ENCODE results near the gene HTR4.
"Not testable (repeated sequence)": the region's sequence is repeated elsewhere in the genome, so short reads cannot be mapped to it uniquely, and the experiment has no call there.

HTR4 gene

DNA sequence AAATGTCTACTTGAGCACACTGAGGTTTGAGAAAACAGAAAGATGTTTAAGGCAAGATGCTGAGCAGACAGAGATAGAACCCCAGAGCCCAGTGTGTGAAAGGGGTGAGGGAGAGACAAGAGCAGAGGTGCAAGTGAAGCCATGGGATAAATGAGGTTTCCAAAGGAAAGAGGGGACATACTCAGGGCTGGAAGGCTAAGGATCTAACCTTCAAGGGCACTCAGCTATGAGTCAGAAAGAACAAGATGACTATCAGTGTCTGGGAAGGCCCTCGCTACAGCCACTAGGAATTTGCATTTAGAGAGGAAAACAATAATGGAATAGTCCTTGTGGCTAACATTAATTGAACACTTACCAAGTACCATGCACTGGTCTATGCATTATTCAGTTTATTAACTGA, 113.7 kb downstream of the HTR4 start:
- peaks cover 1% of the 10 kb centered on the region for H3K36me3 Mint-ChIP-seq (ENCODE audit: insufficient read depth)
- no peaks in the 10 kb centered on the region for H3K9me3 Mint-ChIP-seq
- no peaks in the 10 kb centered on the region for H3K4me1 Mint-ChIP-seq
- H3K27me3 Mint-ChIP-seq = peaks cover 58% of the 10 kb centered on the region
- no peak for ATAC-seq (replicated peaks; ENCODE audit: extremely low read depth, poor library complexity, severe bottlenecking)
- H3K27ac Mint-ChIP-seq (ENCODE audit: low read depth) = no peak overlapping the region
- no peak for DNase-seq (ENCODE audit: low spot score in 2 of 2)
- no peak overlapping the region for H3K4me3 Mint-ChIP-seq

DNA sequence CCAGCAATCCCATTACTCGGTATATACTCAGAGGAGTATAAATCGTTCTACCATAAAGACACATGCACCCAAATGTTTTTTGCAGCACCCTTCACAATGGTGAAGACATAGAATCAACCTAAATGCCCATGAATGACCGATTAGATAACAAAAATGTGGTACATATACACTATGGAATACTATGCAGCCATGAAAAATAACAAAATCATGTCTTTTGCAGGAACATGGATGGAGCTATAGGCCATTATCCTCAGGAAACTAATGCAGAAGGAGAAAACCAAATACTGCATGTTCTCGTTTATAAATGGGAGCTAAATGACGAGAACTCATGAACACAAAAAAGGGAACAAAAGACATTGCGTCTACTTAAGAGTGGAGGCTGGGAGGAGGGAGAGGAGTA, 114.5 kb downstream of the HTR4 start:
- Mint-ChIP-seq H3K4me1 (no peaks in the 10 kb centered on the region), H3K27me3 (peaks cover 66% of the 10 kb centered on the region), H3K9me3 (no peaks in the 10 kb centered on the region)

GRCh38 chr5:148535190-148535589, 119.1 kb downstream of the HTR4 start:
- ATAC-seq (replicated peaks; ENCODE audit: extremely low read depth, poor library complexity, severe bottlenecking) (no peak), DNase-seq (ENCODE audit: low spot score in 2 of 2) (no peak)
- Mint-ChIP-seq H3K9me3 (no peaks in the 10 kb centered on the region), H3K4me3 (no peak overlapping the region), H3K4me1 (no peaks in the 10 kb centered on the region), H3K36me3 (ENCODE audit: insufficient read depth) (peaks cover 1% of the 10 kb centered on the region), H3K27ac (ENCODE audit: low read depth) (no peak overlapping the region), H3K27me3 (peaks cover 83% of the 10 kb centered on the region)

More for the DNA sequence above, 114.5 kb downstream of the HTR4 start:
- H3K4me3 Mint-ChIP-seq = no peak overlapping the region
- no peak for DNase-seq (ENCODE audit: low spot score in 2 of 2)
- H3K36me3 Mint-ChIP-seq (ENCODE audit: insufficient read depth) = peaks cover 1% of the 10 kb centered on the region
- no peak for ATAC-seq (replicated peaks; ENCODE audit: extremely low read depth, poor library complexity, severe bottlenecking)
- H3K27ac Mint-ChIP-seq (ENCODE audit: low read depth) = no peak overlapping the region

DNA sequence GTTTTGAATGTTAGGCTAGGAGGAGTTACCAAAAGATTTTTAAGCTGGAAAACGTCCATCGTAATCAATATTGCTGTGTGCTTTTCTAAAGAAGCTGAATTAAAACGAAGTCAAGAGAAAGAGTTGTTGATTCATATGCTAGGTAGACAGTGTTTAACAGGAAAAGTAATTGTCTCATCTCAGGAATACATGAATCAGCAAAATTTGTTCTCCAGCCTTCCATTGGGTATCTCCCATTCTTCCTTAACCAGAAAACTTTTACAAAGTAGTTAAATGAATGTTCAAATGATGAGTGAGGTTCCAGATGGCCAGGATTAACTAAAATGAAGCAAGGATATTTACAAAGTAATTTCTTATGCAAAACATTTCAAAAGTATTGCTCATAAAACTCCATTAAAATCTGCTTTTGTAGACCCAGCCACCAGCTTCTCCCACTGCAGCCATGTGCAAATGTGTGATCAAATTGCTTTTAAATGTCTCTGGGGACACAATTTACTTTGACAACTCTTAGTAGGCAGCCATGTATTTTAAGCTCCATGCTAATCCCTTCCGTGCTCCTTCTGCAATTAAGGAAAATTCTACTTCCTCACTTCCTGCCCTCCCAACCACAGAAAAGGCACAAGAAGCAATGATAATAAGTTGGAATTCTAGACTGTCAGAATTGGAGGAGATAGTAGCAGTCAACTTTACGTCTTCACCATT, 121.2 kb downstream of the HTR4 start:
- no peak for DNase-seq (ENCODE audit: low spot score in 2 of 2)
- H3K9me3 Mint-ChIP-seq = peaks cover 9% of the 10 kb centered on the region
- H3K27me3 Mint-ChIP-seq = peaks cover 84% of the 10 kb centered on the region

GRCh38 chr5:148529450-148529849, 124.9 kb downstream of the HTR4 start:
- H3K4me3 Mint-ChIP-seq; H3K36me3 Mint-ChIP-seq (ENCODE audit: insufficient read depth); H3K27ac Mint-ChIP-seq (ENCODE audit: low read depth); H3K9me3 Mint-ChIP-seq; ATAC-seq (replicated peaks; ENCODE audit: extremely low read depth, poor library complexity, severe bottlenecking); H3K4me1 Mint-ChIP-seq; DNase-seq (ENCODE audit: low spot score in 2 of 2): not testable (repeated sequence)
- peaks cover 67% of the 10 kb centered on the region for H3K27me3 Mint-ChIP-seq

More for the DNA sequence above, 121.2 kb downstream of the HTR4 start:
- Mint-ChIP-seq H3K4me3 (no peak overlapping the region), H3K27ac (ENCODE audit: low read depth) (no peak overlapping the region), H3K36me3 (ENCODE audit: insufficient read depth) (peaks cover 1% of the 10 kb centered on the region), H3K4me1 (no peaks in the 10 kb centered on the region)
- no peak for ATAC-seq (replicated peaks; ENCODE audit: extremely low read depth, poor library complexity, severe bottlenecking)

GRCh38 chr5:148524721-148525120, 129.6 kb downstream of the HTR4 start:
- peaks cover 60% of the 10 kb centered on the region for H3K27me3 Mint-ChIP-seq

GRCh38 chr5:148523139-148523538, 131.2 kb downstream of the HTR4 start:
- H3K9me3 Mint-ChIP-seq = no peaks in the 10 kb centered on the region
- no peaks in the 10 kb centered on the region for H3K4me1 Mint-ChIP-seq
- ATAC-seq (replicated peaks; ENCODE audit: extremely low read depth, poor library complexity, severe bottlenecking) = no peak
- no peak for DNase-seq (ENCODE audit: low spot score in 2 of 2)
- H3K36me3 Mint-ChIP-seq (ENCODE audit: insufficient read depth) = no peaks in the 10 kb centered on the region
- peaks cover 62% of the 10 kb centered on the region for H3K27me3 Mint-ChIP-seq
- no peak overlapping the region for H3K27ac Mint-ChIP-seq (ENCODE audit: low read depth)
- no peak overlapping the region for H3K4me3 Mint-ChIP-seq

More at GRCh38 chr5:148524721-148525120, 129.6 kb downstream of the HTR4 start:
- no peak overlapping the region for H3K4me3 Mint-ChIP-seq
- H3K4me1 Mint-ChIP-seq = no peaks in the 10 kb centered on the region
- no peak overlapping the region for H3K27ac Mint-ChIP-seq (ENCODE audit: low read depth)
- H3K9me3 Mint-ChIP-seq = peaks cover 6% of the 10 kb centered on the region
- ATAC-seq (replicated peaks; ENCODE audit: extremely low read depth, poor library complexity, severe bottlenecking) = no peak
- H3K36me3 Mint-ChIP-seq (ENCODE audit: insufficient read depth) = no peaks in the 10 kb centered on the region
- DNase-seq (ENCODE audit: low spot score in 2 of 2) = no peak

DNA sequence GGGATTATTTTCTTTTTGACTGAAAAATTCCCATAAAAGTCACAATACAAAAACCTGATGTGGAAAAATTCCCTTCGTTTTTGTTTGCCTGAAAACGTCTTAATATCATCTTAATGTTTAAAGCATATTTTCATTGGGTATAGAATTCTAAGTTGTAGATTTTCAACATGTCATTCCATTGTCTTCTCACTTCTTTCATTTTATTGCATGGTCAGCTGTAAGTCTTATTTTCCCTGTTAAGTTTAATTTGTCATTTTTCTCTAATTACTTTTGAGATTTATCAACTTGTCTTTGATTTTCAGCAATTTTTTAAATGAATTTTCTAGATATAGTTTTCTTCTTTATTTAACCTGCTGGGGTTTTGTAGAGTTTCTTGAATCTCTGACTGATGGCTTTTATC, 138.9 kb downstream of the HTR4 start:
- no peak for DNase-seq (ENCODE audit: low spot score in 2 of 2)
- Mint-ChIP-seq H3K4me3 (no peak overlapping the region), H3K4me1 (no peaks in the 10 kb centered on the region), H3K36me3 (ENCODE audit: insufficient read depth) (no peaks in the 10 kb centered on the region), H3K27ac (ENCODE audit: low read depth) (no peak overlapping the region), H3K9me3 (no peaks in the 10 kb centered on the region), H3K27me3 (peaks cover 17% of the 10 kb centered on the region)
- ATAC-seq (replicated peaks; ENCODE audit: extremely low read depth, poor library complexity, severe bottlenecking) = no peak

DNA sequence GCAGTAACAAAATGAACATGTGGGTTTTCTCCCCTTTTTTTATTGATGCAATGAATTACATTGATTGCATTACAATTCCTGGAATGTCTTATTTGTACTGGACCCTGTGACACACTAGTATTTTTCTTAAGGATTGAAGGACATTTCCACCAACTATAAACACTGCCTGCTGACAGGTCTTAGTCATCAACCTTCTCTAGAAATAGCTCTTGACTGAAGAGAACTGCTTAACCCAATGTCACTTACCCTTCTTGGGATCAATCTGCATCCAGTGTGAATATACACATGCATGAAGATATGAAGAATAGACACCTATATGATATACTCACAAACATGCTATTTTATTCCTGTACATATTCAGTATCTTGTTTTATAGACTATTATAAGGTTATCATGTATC, 140.0 kb downstream of the HTR4 start:
- Mint-ChIP-seq H3K9me3 (no peaks in the 10 kb centered on the region), H3K4me3 (no peak overlapping the region), H3K27me3 (peaks cover 17% of the 10 kb centered on the region), H3K36me3 (ENCODE audit: insufficient read depth) (no peaks in the 10 kb centered on the region), H3K27ac (ENCODE audit: low read depth) (no peak overlapping the region), H3K4me1 (no peaks in the 10 kb centered on the region)
- ATAC-seq (replicated peaks; ENCODE audit: extremely low read depth, poor library complexity, severe bottlenecking) (no peak), DNase-seq (ENCODE audit: low spot score in 2 of 2) (no peak)

- Mint-ChIP-seq H3K27me3 (peaks cover 10% of the 10 kb centered on the region), H3K4me3 (no peak overlapping the region), H3K36me3 (ENCODE audit: insufficient read depth) (no peaks in the 10 kb centered on the region), H3K4me1 (no peaks in the 10 kb centered on the region), H3K27ac (ENCODE audit: low read depth) (no peak overlapping the region), H3K9me3 (no peaks in the 10 kb centered on the region)
- ATAC-seq (replicated peaks; ENCODE audit: extremely low read depth, poor library complexity, severe bottlenecking) (no peak), DNase-seq (ENCODE audit: low spot score in 2 of 2) (no peak)
These were observed 141.8 kb downstream of the HTR4 start for GRCh38 chr5:148512498-148512897.

DNA sequence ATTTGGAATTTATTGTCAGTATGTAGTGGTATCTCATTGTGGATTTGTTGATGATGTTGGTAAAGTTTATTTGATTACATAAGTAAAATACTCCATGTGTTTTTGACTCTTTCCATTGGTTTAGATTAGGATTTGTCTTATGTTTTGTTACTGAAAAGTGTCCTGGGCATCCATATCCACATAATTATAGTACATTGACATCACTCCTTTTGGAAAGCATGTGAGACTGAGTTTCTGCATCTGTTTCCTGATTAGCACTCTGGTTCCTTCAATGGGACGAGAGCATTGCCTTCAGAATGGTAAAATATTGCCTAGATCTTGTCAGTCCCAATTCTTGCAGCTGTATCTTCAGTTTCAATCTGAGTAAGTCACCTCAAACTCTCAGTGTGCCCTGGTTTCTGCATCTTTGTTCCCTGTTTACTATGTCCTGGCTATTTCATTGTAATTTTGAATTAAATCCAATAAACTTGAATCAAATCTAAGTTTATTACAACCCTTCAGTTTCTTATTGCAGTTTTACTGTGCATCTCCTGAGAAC, 142.4 kb downstream of the HTR4 start:
- H3K9me3 Mint-ChIP-seq = no peaks in the 10 kb centered on the region
- no peak for ATAC-seq (replicated peaks; ENCODE audit: extremely low read depth, poor library complexity, severe bottlenecking)
- no peak for DNase-seq (ENCODE audit: low spot score in 2 of 2)
- H3K4me1 Mint-ChIP-seq = no peaks in the 10 kb centered on the region
- no peak overlapping the region for H3K27ac Mint-ChIP-seq (ENCODE audit: low read depth)
- no peak overlapping the region for H3K4me3 Mint-ChIP-seq
- no peaks in the 10 kb centered on the region for H3K36me3 Mint-ChIP-seq (ENCODE audit: insufficient read depth)
- H3K27me3 Mint-ChIP-seq = peaks cover 8% of the 10 kb centered on the region

- Mint-ChIP-seq H3K27ac (ENCODE audit: low read depth) (no peak overlapping the region), H3K9me3 (no peaks in the 10 kb centered on the region), H3K4me1 (no peaks in the 10 kb centered on the region), H3K27me3 (peaks cover 8% of the 10 kb centered on the region), H3K36me3 (ENCODE audit: insufficient read depth) (no peaks in the 10 kb centered on the region), H3K4me3 (no peak overlapping the region)
- ATAC-seq (replicated peaks; ENCODE audit: extremely low read depth, poor library complexity, severe bottlenecking) (no peak), DNase-seq (ENCODE audit: low spot score in 2 of 2) (no peak)
These were observed 144.4 kb downstream of the HTR4 start for GRCh38 chr5:148509893-148510292.

- DNase-seq (ENCODE audit: low spot score in 2 of 2) (no peak), ATAC-seq (replicated peaks; ENCODE audit: extremely low read depth, poor library complexity, severe bottlenecking) (no peak)
- no peaks in the 10 kb centered on the region for H3K4me1 Mint-ChIP-seq
These were observed 146.7 kb downstream of the HTR4 start for GRCh38 chr5:148507648-148508047.

More at GRCh38 chr5:148507648-148508047, 146.7 kb downstream of the HTR4 start:
- peaks cover 30% of the 10 kb centered on the region for H3K27me3 Mint-ChIP-seq
- no peaks in the 10 kb centered on the region for H3K9me3 Mint-ChIP-seq
- H3K36me3 Mint-ChIP-seq (ENCODE audit: insufficient read depth) = no peaks in the 10 kb centered on the region
- H3K27ac Mint-ChIP-seq (ENCODE audit: low read depth) = no peak overlapping the region
- H3K4me3 Mint-ChIP-seq = no peak overlapping the region

Measured in central memory CD8-positive, alpha-beta T cell (primary cell).